ENCODE measurements around the gene B3GLCT. TPM values are rescaled to one million over a fixed set of nuclear protein-coding genes. Genes with fewer than 3 reads are reported as not detected.

The B3GLCT gene
- total and polyA plus RNA-seq, 4 donors, result 1.5 to 3.6 (median 2.2) TPM

DNA sequence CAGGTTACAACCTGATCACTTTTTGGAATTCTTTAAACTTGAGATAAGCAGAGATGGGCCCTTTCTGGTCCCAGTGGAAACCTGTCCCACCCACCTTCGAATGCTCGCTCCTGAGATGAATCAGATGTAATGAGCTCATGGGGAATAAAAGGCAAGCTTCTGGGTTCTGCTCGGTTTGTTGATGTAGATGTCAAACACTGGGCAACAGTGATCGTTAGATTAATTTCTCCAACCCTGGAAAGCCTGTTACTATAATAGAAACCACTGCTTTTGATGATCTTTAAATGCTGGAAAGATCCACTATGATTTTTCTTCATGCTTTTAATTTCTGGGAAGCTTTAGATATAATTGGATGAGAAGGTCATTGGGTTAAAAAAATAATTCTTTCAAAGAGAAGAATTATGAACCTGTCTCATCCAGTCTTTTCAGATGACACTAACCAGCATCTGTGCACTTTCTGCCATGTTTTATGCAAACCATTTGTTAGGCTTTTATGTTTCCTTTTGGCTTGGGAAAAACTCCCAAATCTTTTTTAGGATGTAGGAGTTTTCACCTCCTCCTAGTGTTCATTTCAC, 49.3 kb downstream of the B3GLCT start:
- no peak overlapping the region for H3K9ac ChIP-seq (ENCODE audit: low read depth in 1 of 2, low read length in 2 of 2)
- no peak for DNase-seq (ENCODE audit: low spot score)
- H3K27ac ChIP-seq (ENCODE audit: low read depth in 1 of 2, low read length in 2 of 2), result no peak overlapping the region
- H3K27me3 ChIP-seq (ENCODE audit: control insufficient read depth in 4 of 4, insufficient read depth in 4 of 4, low read length in 3 of 4), result no peaks in the 10 kb centered on the region
- H3K9me3 ChIP-seq (ENCODE audit: control insufficient read depth in 4 of 4, low read length in 3 of 4), result no peaks in the 10 kb centered on the region
- WGBS, result 92% methylated on average over 4 of the region's 4 CpGs
- TF ChIP-seq EGR1 (IDR thresholded peaks at IDR 0.05; ENCODE audit: low read depth in 2 of 2) (no peak), FOXA2 (IDR thresholded peaks at IDR 0.05) (no peak), SP1 (IDR thresholded peaks at IDR 0.05) (no peak), YY1 (IDR thresholded peaks at IDR 0.05) (no peak), TAF1 (conservative IDR thresholded peaks at IDR 0.05) (no peak), MAX (IDR thresholded peaks at IDR 0.05) (no peak), ZBTB33 (IDR thresholded peaks at IDR 0.05) (no peak), GABPA (IDR thresholded peaks at IDR 0.05 in 1 of 2, conservative IDR thresholded peaks at IDR 0.05 in 1 of 2) (no peak), RAD21 (IDR thresholded peaks at IDR 0.05) (no peak), NR2F2 (IDR thresholded peaks at IDR 0.05) (no peak), JUND (IDR thresholded peaks at IDR 0.05) (no peak), HNF4G (IDR thresholded peaks at IDR 0.05) (no peak), ATF3 (IDR thresholded peaks at IDR 0.05) (no peak), RXRA (IDR thresholded peaks at IDR 0.05) (no peak), FOXA1 (IDR thresholded peaks at IDR 0.05) (no peak), CTCF (IDR thresholded peaks at IDR 0.05; ENCODE audit: low read depth, low read length, missing input control) (no peak), HNF4A (conservative IDR thresholded peaks at IDR 0.05) (no peak)
- TF ChIP-seq, protein P1, sequence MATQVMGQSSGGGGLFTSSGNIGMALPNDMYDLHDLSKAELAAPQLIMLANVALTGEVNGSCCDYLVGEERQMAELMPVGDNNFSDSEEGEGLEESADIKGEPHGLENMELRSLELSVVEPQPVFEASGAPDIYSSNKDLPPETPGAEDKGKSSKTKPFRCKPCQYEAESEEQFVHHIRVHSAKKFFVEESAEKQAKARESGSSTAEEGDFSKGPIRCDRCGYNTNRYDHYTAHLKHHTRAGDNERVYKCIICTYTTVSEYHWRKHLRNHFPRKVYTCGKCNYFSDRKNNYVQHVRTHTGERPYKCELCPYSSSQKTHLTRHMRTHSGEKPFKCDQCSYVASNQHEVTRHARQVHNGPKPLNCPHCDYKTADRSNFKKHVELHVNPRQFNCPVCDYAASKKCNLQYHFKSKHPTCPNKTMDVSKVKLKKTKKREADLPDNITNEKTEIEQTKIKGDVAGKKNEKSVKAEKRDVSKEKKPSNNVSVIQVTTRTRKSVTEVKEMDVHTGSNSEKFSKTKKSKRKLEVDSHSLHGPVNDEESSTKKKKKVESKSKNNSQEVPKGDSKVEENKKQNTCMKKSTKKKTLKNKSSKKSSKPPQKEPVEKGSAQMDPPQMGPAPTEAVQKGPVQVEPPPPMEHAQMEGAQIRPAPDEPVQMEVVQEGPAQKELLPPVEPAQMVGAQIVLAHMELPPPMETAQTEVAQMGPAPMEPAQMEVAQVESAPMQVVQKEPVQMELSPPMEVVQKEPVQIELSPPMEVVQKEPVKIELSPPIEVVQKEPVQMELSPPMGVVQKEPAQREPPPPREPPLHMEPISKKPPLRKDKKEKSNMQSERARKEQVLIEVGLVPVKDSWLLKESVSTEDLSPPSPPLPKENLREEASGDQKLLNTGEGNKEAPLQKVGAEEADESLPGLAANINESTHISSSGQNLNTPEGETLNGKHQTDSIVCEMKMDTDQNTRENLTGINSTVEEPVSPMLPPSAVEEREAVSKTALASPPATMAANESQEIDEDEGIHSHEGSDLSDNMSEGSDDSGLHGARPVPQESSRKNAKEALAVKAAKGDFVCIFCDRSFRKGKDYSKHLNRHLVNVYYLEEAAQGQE (IDR thresholded peaks at IDR 0.05), result no peak
- no peaks in the 10 kb centered on the region for H3K4me1 ChIP-seq (ENCODE audit: control insufficient read depth in 4 of 4, insufficient read depth in 4 of 4, low read length in 3 of 4)
- H3K4me3 ChIP-seq (ENCODE audit: low read depth in 1 of 3, low read length in 3 of 3), result no peak overlapping the region
- H3K36me3 ChIP-seq (ENCODE audit: control insufficient read depth in 4 of 4, insufficient read depth in 3 of 4, low read depth in 1 of 4, low read length in 3 of 4), result no peaks in the 10 kb centered on the region

All from liver (tissue), 9 donors.